ENCODE measurements around the gene MB. TPM values are rescaled to one million over a fixed set of nuclear protein-coding genes. Genes with fewer than 3 reads are reported as not detected.
"Not testable (repeated sequence)": the region's sequence is repeated elsewhere in the genome, so short reads cannot be mapped to it uniquely, and the experiment has no call there.

The MB gene
- not detected in 2 replicates for total RNA-seq (ENCODE audit: low replicate concordance)

DNA sequence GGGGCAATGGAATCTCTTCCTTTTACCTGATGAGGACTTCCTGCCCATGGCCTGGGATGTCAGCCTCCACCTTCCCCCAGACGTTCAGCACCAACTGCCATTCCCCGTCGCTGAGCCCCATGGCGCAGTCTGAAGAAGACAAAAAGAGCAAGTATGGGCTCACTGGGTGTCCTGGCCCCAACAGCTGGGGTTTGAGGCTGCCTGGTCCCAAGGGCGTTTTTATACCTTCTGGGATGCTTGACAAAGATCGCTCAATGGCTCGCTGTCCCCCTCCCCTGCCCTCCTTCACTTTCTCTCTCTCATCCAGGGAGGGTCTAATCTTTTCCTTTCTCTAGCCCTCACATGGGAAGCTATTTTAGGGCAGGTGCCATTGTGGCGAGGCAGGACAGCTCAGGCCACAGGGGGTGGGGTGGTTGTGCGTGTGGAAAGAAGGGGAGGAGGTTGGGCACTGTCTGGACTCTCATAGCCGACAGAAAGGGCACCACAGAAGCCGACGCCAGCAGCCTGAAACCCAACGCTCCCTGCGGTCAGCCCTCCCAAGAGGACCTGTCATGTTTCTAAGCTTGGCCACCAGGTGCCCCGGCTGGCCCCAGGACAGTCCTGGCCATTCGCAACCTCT is at the start of gene MB:
TSS of gene MB (minus strand) at position 193 of the 619 bp plus-strand sequence. CDS start at position 121, 72 bp downstream.
- DNase-seq (ENCODE audit: low read depth): no peak
- no peak within 1 kb of the TSS for H3K4me3 ChIP-seq (ENCODE audit: low read depth, low read length)
- no peak for TF ChIP-seq CTCF (IDR thresholded peaks at IDR 0.05; ENCODE audit: insufficient read depth, low read length)

DNA sequence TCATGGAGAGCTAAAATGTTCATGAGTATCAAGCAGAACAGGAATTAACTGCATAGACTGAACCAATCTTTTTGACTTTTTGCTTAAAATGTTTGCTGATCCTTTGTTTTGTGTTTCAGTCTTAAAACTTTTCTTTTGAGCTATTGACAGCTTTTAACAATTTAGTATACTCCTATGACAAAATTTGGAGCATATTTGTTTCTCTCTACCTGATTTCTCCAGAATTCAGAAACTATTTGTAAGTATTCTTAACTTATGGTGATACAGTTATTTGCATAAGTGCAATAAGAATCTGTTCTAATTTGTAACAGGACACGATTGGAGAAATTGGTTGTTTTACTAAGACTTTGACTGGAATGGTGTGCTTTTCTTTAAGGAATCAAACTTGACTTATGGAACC is 49.6 kb upstream of the MB start:
- DNase-seq (ENCODE audit: low read depth); H3K4me3 ChIP-seq (ENCODE audit: low read depth, low read length): not testable (repeated sequence)

GRCh38 chr22:35664955-35665587 is 47.9 kb upstream of the MB start:
- DNase-seq (ENCODE audit: low read depth): no peak
- H3K4me3 ChIP-seq (ENCODE audit: low read depth, low read length): no peak overlapping the region
- no peak for TF ChIP-seq CTCF (IDR thresholded peaks at IDR 0.05; ENCODE audit: insufficient read depth, low read length)

DNA sequence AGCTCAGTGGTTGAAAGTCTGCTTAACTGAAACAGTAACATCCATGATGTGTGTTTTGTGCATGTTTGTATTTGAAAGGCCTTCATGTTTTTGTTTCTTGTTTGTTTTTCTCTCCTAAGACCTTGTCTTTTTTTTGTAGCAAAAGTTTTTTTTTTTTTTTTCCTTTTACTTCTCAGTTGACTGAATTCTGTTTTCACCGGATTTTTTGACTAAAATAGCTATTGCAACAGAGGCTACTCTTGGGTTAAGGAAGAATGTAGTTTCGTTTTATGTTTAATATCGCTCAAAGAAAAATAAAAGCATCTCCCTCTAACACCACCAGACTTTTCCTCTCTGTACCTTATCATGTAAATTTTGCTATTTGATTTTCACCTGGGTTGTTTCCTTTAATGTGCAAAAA is 46.2 kb upstream of the MB start:
- peak; percentile 64 for DNase-seq (ENCODE audit: low read depth)
- H3K4me3 ChIP-seq (ENCODE audit: low read depth, low read length): peak overlapping the region; percentile 26
- no peak for TF ChIP-seq CTCF (IDR thresholded peaks at IDR 0.05; ENCODE audit: insufficient read depth, low read length)

DNA sequence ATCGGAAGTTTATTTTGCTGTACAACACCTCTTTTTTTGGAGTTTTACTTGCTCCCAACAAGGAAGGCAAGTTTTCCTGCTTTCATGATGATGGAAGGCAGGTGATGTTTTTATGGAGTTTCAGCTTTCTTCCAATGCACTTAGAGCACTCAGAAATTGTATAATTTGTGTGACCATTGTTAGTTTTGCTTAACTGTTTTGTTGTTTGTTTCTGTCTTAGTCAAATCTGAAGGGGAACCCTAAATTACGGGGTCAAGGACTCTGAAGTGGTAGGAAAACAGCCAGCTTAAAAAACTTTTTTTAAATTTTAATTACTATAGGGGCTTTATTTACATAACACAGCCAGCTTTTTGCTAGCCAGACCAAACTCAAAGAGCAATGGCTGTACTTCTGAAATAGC is 45.8 kb upstream of the MB start:
- TF ChIP-seq CTCF (IDR thresholded peaks at IDR 0.05; ENCODE audit: insufficient read depth, low read length): no peak
- H3K4me3 ChIP-seq (ENCODE audit: low read depth, low read length): no peak overlapping the region
- no peak for DNase-seq (ENCODE audit: low read depth)

- H3K4me3 ChIP-seq (ENCODE audit: low read depth, low read length): no peak overlapping the region
- TF ChIP-seq CTCF (IDR thresholded peaks at IDR 0.05; ENCODE audit: insufficient read depth, low read length): no peak
- peak; percentile 46 for DNase-seq (ENCODE audit: low read depth)
Observed at GRCh38 chr22:35661464-35661863, 44.3 kb upstream of the MB start.

DNA sequence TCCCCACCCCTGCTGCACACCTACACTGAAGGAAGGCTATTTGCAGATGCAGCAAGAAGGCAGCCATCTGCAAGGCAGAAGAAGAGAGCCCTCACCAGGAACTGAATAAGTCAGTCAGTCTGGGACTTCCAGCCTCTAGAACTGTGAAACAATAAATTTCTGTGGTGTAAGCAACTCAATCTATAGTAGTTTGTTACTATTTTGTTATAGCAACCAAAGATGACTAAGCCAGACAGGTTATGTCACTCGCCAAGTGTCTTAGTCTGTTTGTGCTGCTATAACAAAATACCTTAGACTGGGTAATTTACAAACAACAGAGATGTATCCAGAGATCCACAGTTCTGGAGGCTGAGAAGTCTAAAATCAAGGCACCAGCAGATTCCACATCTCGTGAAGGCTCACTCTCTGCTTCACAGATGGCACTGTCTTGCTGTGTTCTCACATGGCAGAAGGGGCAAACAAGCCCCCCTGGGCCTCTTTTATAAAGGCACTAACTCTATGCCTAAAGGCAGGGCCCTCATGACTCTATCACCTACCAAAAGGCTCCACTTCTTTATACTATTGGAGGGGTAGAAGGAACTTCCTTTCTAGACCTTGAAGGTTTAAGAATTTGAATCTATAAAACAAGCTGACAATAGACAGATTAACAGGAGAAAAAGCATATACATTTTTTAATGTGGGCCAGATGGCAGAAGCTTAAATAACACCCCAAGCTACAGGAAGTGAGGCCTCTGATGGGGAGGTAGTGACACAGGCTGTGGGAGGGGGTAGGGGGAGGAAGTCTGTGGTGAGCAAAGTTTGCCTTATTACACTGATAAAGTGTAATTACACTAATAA is 43.4 kb upstream of the MB start:
- no peak overlapping the region for H3K4me3 ChIP-seq (ENCODE audit: low read depth, low read length)
- DNase-seq (ENCODE audit: low read depth): no peak
- TF ChIP-seq CTCF (IDR thresholded peaks at IDR 0.05; ENCODE audit: insufficient read depth, low read length): no peak
